Skeletal muscle tissue (tissue), 4 donors: ENCODE results near the gene DPH3. TPM values are rescaled to one million over a fixed set of nuclear protein-coding genes. Genes with fewer than 3 reads are reported as not detected.

Source experiments
- H3K27ac ChIP-seq: one replicate; pipeline ENCODE4 v1.7.0; 2013; ENCODE audit warnings: mild to moderate bottlenecking, low read depth, low read length, inconsistent platforms
- H3K27me3 ChIP-seq, 3 donors: one replicate each; pipeline ENCODE4 v1.7.0; 2013; ENCODE audit warnings: low read length in 3 of 3; ENCODE audit not compliant: control insufficient read depth in 3 of 3, insufficient read depth in 3 of 3
- H3K36me3 ChIP-seq, 3 donors: one replicate each; pipeline ENCODE4 v1.7.0; 2013; ENCODE audit warnings: low read length in 3 of 3; ENCODE audit not compliant: control insufficient read depth in 3 of 3, insufficient read depth in 3 of 3
- H3K4me1 ChIP-seq, 3 donors: one replicate each; pipeline ENCODE4 v1.7.0; 2013; ENCODE audit warnings: low read length in 3 of 3, mild to moderate bottlenecking in 3 of 3; ENCODE audit not compliant: control insufficient read depth in 3 of 3, insufficient read depth in 3 of 3
- H3K4me3 ChIP-seq, 3 donors: one replicate each; pipeline ENCODE4 v1.7.0; 2013; ENCODE audit warnings: low read length in 3 of 3
- H3K9ac ChIP-seq, 3 donors: one replicate each; pipeline ENCODE4 v1.7.0; 2013; ENCODE audit warnings: low read length in 3 of 3, mild to moderate bottlenecking in 3 of 3, moderate library complexity in 2 of 3, low read depth in 1 of 3
- H3K9me3 ChIP-seq, 3 donors: one replicate each; pipeline ENCODE4 v1.7.0; 2013; ENCODE audit warnings: low read length in 3 of 3; ENCODE audit not compliant: control insufficient read depth in 3 of 3
- total RNA-seq: library from RNA; depleted of rRNA; stranded (reverse); fragments of >200 nt; gene quantifications from one replicate; pipeline ENCODE4 v1.2.3, GENCODE V29; 2014
- donor health status: Osteomylitis.

DPH3 gene
- total RNA-seq, 1 donor from 2014 or later: 17.7 TPM

- Histone ChIP-seq H3K4me3 (no peak overlapping the region), H3K27ac (no peak overlapping the region)
Measured at GRCh38 chr3:16303037-16303575, 38.4 kb upstream of the DPH3 start.

DNA sequence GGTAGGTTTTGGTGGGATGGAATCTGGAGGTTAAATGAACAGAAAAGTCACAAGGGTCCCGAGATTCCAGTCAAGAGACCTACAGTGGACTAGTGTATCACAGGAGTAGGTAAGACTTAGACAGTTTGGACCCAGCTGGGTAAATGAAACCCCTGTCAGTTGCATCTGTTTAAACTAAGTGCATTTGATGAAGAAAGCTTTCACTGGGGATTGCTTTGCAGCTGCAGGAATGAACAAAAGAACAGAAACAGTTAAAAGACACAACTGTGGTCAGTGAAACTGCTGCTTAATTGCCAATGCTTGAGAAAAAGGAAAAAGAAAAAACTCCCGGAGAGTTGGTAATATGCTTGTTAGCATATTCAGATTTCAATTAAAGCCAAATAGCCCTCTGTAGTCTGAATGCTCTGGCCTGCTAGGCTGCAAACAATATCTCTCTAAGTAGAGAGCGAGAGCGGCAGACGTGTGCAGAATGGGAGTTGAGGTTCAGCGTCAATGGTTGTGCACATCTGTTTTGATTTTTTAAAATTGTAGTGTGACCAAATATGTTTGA, 37.4 kb upstream of the DPH3 start:
- H3K27ac ChIP-seq: no peak overlapping the region
- H3K4me3 ChIP-seq: no peak overlapping the region
- H3K27me3 ChIP-seq: no peaks in the 10 kb centered on the region
- H3K4me1 ChIP-seq: no peaks in the 10 kb centered on the region
- H3K9ac ChIP-seq: no peak overlapping the region
- peaks cover 16 to 25% (median 19%) of the 10 kb centered on the region in 3 donors for H3K36me3 ChIP-seq
- no peaks in the 10 kb centered on the region for H3K9me3 ChIP-seq

More at GRCh38 chr3:16303037-16303575, 38.4 kb upstream of the DPH3 start:
- H3K4me1 ChIP-seq: no peaks in the 10 kb centered on the region
- H3K9me3 ChIP-seq: no peaks in the 10 kb centered on the region
- H3K9ac ChIP-seq: no peak overlapping the region
- peaks cover 16 to 25% (median 19%) of the 10 kb centered on the region in 3 donors for H3K36me3 ChIP-seq
- H3K27me3 ChIP-seq: no peaks in the 10 kb centered on the region

DNA sequence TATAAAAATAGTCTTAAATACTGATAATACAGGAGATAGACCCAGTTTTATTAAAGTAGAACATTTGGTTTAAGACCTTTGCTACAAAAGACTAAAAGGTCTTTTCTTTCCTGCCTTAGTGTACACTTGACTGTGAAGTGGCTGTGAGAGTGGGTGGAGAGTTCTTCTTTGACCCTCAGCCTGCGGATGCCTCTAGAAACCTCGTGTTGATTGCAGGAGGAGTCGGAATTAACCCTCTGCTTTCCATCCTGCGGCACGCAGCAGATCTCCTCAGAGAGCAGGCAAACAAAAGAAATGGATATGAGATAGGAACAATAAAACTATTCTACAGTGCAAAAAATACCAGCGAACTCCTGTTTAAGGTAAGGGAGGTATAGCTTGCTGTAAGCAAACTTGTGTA, 36.8 kb upstream of the DPH3 start:
- H3K36me3 ChIP-seq: peaks cover 16 to 25% (median 19%) of the 10 kb centered on the region in 3 donors

DNA sequence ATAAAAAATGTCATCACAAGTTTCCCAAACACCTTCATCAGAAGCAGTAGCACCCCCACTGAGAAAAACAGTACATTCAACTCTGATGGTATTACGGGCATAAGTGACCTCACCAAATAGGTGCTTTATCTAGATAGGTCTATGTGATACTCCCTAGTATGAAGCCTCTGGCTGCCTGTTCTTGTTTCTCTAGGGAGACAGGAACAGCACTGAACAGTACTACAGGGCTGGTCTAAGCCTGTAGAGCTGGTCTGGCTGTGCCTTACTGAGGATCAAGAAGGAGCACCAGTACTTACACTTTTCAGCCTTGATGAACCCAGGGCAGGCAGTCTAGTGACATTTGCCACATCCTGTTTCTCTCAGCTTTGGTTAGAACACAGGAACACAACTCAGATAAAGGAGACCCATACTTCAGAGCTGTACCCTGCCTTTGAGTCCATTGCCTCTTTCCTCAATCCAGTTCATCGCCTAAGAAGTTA, 36.2 kb upstream of the DPH3 start:
- H3K27ac ChIP-seq: no peak overlapping the region
- H3K36me3 ChIP-seq: peaks cover 14 to 24% (median 20%) of the 10 kb centered on the region in 3 donors
- no peak overlapping the region for H3K4me3 ChIP-seq
- no peaks in the 10 kb centered on the region for H3K27me3 ChIP-seq
- no peaks in the 10 kb centered on the region for H3K9me3 ChIP-seq
- no peaks in the 10 kb centered on the region for H3K4me1 ChIP-seq
- H3K9ac ChIP-seq: no peak overlapping the region

More for the DNA sequence above, 36.8 kb upstream of the DPH3 start:
- no peak overlapping the region for H3K27ac ChIP-seq
- H3K9ac ChIP-seq: no peak overlapping the region
- H3K4me3 ChIP-seq: no peak overlapping the region
- no peaks in the 10 kb centered on the region for H3K4me1 ChIP-seq
- H3K27me3 ChIP-seq: no peaks in the 10 kb centered on the region
- no peaks in the 10 kb centered on the region for H3K9me3 ChIP-seq

- Histone ChIP-seq H3K27ac (no peak overlapping the region), H3K4me1 (no peaks in the 10 kb centered on the region), H3K36me3 (peaks cover 9 to 25% (median 21%) of the 10 kb centered on the region in 3 donors), H3K4me3 (no peak overlapping the region), H3K9me3 (no peaks in the 10 kb centered on the region), H3K9ac (no peak overlapping the region), H3K27me3 (no peaks in the 10 kb centered on the region)
Measured at GRCh38 chr3:16300307-16300706, 35.6 kb upstream of the DPH3 start.

- Histone ChIP-seq H3K9me3 (no peaks in the 10 kb centered on the region), H3K4me3 (no peak overlapping the region), H3K27ac (no peak overlapping the region), H3K4me1 (no peaks in the 10 kb centered on the region), H3K36me3 (peaks cover 9 to 27% (median 16%) of the 10 kb centered on the region in 3 donors), H3K9ac (no peak overlapping the region), H3K27me3 (no peaks in the 10 kb centered on the region)
Measured at GRCh38 chr3:16299746-16300145, 35.0 kb upstream of the DPH3 start.

GRCh38 chr3:16298891-16299290, 34.1 kb upstream of the DPH3 start:
- H3K9ac ChIP-seq: no peak overlapping the region
- no peak overlapping the region for H3K4me3 ChIP-seq

DNA sequence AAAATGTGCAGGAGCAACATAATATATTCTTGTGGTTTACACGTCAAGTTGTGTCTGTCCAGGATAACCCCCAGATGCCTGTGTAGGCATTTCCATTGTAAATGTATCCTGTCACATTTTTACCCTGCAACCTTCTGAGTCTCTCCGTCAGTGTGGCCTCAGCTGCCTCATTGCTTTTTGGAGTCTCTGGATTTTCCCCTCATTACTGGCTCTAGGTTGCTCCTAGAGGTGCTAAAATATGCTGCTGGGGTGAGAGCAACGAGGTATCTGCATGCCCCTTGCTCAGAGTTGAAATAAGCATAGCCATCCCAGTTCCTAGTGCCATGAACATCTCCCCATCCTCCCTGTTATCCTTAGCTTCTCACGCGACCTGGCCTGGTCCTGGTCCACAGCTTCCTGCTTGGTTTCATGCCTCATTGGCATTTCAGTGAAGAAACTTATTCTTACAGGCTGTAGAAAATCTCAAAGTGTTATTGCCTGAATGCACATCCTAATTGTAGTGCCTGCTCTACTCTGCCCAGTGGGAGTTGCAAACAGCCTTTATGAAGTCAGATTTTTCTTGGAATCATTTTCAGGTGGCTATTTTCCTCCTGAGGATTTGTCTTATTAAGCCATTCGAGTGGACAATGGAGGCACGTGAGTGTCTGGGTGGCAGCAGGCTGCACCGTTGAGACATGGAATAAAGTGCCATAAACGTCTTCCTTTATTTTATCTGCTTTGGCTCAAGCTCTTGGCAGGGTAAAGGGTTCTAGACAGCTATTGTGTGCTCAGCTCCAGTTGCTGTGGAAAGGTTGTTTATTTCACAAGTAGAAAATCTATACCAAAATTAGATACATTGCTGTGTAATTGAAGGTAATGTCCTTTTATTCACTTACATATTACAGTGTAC, 33.5 kb upstream of the DPH3 start:
- Histone ChIP-seq H3K9ac (no peak overlapping the region), H3K27ac (no peak overlapping the region), H3K27me3 (no peaks in the 10 kb centered on the region), H3K36me3 (peaks cover 9 to 25% (median 14%) of the 10 kb centered on the region in 3 donors), H3K4me1 (no peaks in the 10 kb centered on the region), H3K4me3 (no peak overlapping the region), H3K9me3 (no peaks in the 10 kb centered on the region)

More at GRCh38 chr3:16298891-16299290, 34.1 kb upstream of the DPH3 start:
- Histone ChIP-seq H3K27me3 (no peaks in the 10 kb centered on the region), H3K9me3 (no peaks in the 10 kb centered on the region), H3K27ac (no peak overlapping the region), H3K36me3 (peaks cover 9 to 25% (median 14%) of the 10 kb centered on the region in 3 donors), H3K4me1 (no peaks in the 10 kb centered on the region)

GRCh38 chr3:16295298-16295890, 30.7 kb upstream of the DPH3 start:
- Histone ChIP-seq H3K36me3 (peaks cover 0 to 5% (median 5%) of the 10 kb centered on the region in 3 donors), H3K9ac (no peak overlapping the region), H3K4me3 (no peak overlapping the region), H3K4me1 (peaks cover 0 to 2% (median 0%) of the 10 kb centered on the region in 3 donors), H3K27ac (no peak overlapping the region), H3K27me3 (no peaks in the 10 kb centered on the region), H3K9me3 (no peaks in the 10 kb centered on the region)
